H1 (cell line): ENCODE data around the gene FCAR. TPM values are rescaled to one million over a fixed set of nuclear protein-coding genes. Genes with fewer than 3 reads are reported as not detected.

Experiments used
- CTCF ChIA-PET: fragments of 300-600 bp; sonication (Branson Sonifier 250); formaldehyde crosslinking; loops from one replicate; lab custom pipeline; 2021; ENCODE audit not compliant: partially characterized antibody; lab: Charles Lee
- POLR2A ChIA-PET: fragments of 300-600 bp; sonication (Branson Sonifier 250); formaldehyde crosslinking; loops from one replicate; lab custom pipeline; 2021; ENCODE audit warnings: inconsistent platforms; ENCODE audit not compliant: partially characterized antibody; lab: Charles Lee
- DNase-seq, 2 experiments: peaks; one replicate each; pipeline versions ENCODE4 v3.0.0 to v3.0.0-alpha.2; 2010 to 2022; ENCODE audit warnings: low spot score in 2 of 2, low read depth in 1 of 2, mixed read lengths in 1 of 2
- FAIRE-seq: peaks from 2 replicates; lab custom pipeline; 2011; peaks lifted over from hg19 to GRCh38; lab: Jason Lieb, UNC
- H2AFZ ChIP-seq: 2 replicates; pipeline ENCODE4 v1.8.1; 2012; ENCODE audit warnings: low read length, inconsistent platforms
- H2AK5ac ChIP-seq: 2 replicates; pipeline ENCODE4 v1.6.1; 2013; ENCODE audit warnings: low read depth, low read length
- H2BK120ac ChIP-seq: replicated peaks from 2 replicates; pipeline ENCODE3; 2013; ENCODE audit warnings: low read depth, low read length, inconsistent platforms
- H2BK12ac ChIP-seq: 2 replicates; pipeline ENCODE4 v1.6.1; 2013; ENCODE audit warnings: low read depth, low read length
- H2BK15ac ChIP-seq: 2 replicates; pipeline ENCODE4 v1.6.1; 2013; ENCODE audit warnings: low read length
- H2BK20ac ChIP-seq: 2 replicates; pipeline ENCODE4 v1.6.1; 2013; ENCODE audit warnings: low read length
- H2BK5ac ChIP-seq: 2 replicates; pipeline ENCODE4 v1.6.1; 2013; ENCODE audit warnings: low read depth, low read length
- H3K14ac ChIP-seq: 2 replicates; pipeline ENCODE4 v1.6.1; 2013; ENCODE audit warnings: inconsistent platforms; ENCODE audit not compliant: insufficient read length
- H3K18ac ChIP-seq: 2 replicates; pipeline ENCODE4 v1.6.1; 2013; ENCODE audit warnings: low read length; ENCODE audit errors: extremely low read depth
- H3K23ac ChIP-seq: 2 replicates; pipeline ENCODE4 v1.6.1; 2013; ENCODE audit warnings: inconsistent platforms; ENCODE audit not compliant: insufficient read length
- H3K23me2 ChIP-seq: 2 replicates; pipeline ENCODE4 v1.6.1; 2013; ENCODE audit warnings: low read depth, low read length
- H3K27ac ChIP-seq: 2 replicates; pipeline ENCODE4 v1.6.1; 2011; ENCODE audit warnings: low read depth, low read length, inconsistent platforms
- H3K27me3 ChIP-seq, 4 experiments: replicated peaks in 1 of 4; 1 replicate in 1 of 4; 2 replicates in 3 of 4; pipeline versions ENCODE4 v1.6.1 to v1.8.1; 2011 to 2013; ENCODE audit warnings: low read length in 3 of 4, mild to moderate bottlenecking in 3 of 4, inconsistent platforms in 2 of 4, mixed read lengths in 2 of 4, moderate library complexity in 1 of 4; ENCODE audit not compliant: control insufficient read depth in 3 of 4, insufficient read depth in 3 of 4; ENCODE audit errors: extremely low read depth in 1 of 4
- H3K36me3 ChIP-seq, 4 experiments: 2 replicates each; pipeline versions ENCODE4 v1.6.1 to v1.8.1; 2011 to 2013; ENCODE audit warnings: mild to moderate bottlenecking in 4 of 4, low read length in 3 of 4, moderate library complexity in 2 of 4, control low read depth in 1 of 4, inconsistent platforms in 1 of 4; ENCODE audit not compliant: insufficient read depth in 4 of 4, control insufficient read depth in 2 of 4
- H3K4ac ChIP-seq: replicated peaks from 2 replicates; pipeline ENCODE3; 2013; ENCODE audit warnings: low read length, low read depth, mixed read lengths, inconsistent platforms; ENCODE audit not compliant: insufficient read length
- H3K4me1 ChIP-seq, 4 experiments: replicated peaks in 1 of 4; 1 replicate in 1 of 4; 2 replicates in 3 of 4; pipeline versions ENCODE4 v1.6.1 to v1.8.1; 2011 to 2013; ENCODE audit warnings: low read length in 3 of 4, inconsistent platforms in 2 of 4, mixed read lengths in 1 of 4; ENCODE audit not compliant: insufficient read depth in 4 of 4, control insufficient read depth in 3 of 4
- H3K4me2 ChIP-seq, 2 experiments: 2 replicates each; pipeline versions ENCODE4 v1.6.1 to v1.8.1; 2011 to 2013; ENCODE audit warnings: low read depth in 2 of 2, low read length in 2 of 2, control low read depth in 1 of 2, inconsistent platforms in 1 of 2, mild to moderate bottlenecking in 1 of 2; ENCODE audit not compliant: insufficient read depth in 1 of 2
- H3K4me3 ChIP-seq, 4 experiments: fragments of 200-600, 300-600 bp in 1 of 4; sonication (generic), shearing (Covaris generic), sonication (Bioruptor Twin) in 1 of 4; 2 replicates each; pipeline versions ENCODE4 v1.5.1 to v1.8.1; 2011 to 2016; ENCODE audit warnings: low read length in 4 of 4, low read depth in 3 of 4, control low read depth in 2 of 4, inconsistent platforms in 2 of 4, mild to moderate bottlenecking in 2 of 4, mixed read lengths in 1 of 4, moderate library complexity in 1 of 4; ENCODE audit not compliant: insufficient read depth in 2 of 4; ENCODE audit errors: extremely low read depth in 1 of 4
- H3K56ac ChIP-seq: replicated peaks from 2 replicates; pipeline ENCODE3; 2013; ENCODE audit warnings: low read depth, mild to moderate bottlenecking, mixed read lengths, low read length, inconsistent platforms; ENCODE audit not compliant: insufficient read length
- H3K79me1 ChIP-seq: 2 replicates; pipeline ENCODE4 v1.6.1; 2013; ENCODE audit warnings: low read depth, low read length, control low read depth
- H3K79me2 ChIP-seq, 2 experiments: 2 replicates each; pipeline versions ENCODE4 v1.6.1 to v1.8.1; 2012 to 2013; ENCODE audit warnings: low read length in 2 of 2, mild to moderate bottlenecking in 2 of 2, inconsistent platforms in 1 of 2; ENCODE audit not compliant: insufficient read depth in 2 of 2, control insufficient read depth in 1 of 2
- H3K9ac ChIP-seq, 4 experiments: replicated peaks in 1 of 4; 1 replicate in 1 of 4; 2 replicates in 3 of 4; pipeline versions ENCODE4 v1.6.1 to v1.8.1; 2011 to 2013; ENCODE audit warnings: low read depth in 3 of 4, low read length in 3 of 4, control low read depth in 2 of 4, mild to moderate bottlenecking in 2 of 4, moderate library complexity in 2 of 4, inconsistent platforms in 1 of 4; ENCODE audit errors: extremely low read depth in 1 of 4
- H3K9me3 ChIP-seq, 2 experiments: 2 replicates each; pipeline versions ENCODE4 v1.6.1 to v1.8.1; 2012 to 2013; ENCODE audit warnings: mild to moderate bottlenecking in 2 of 2, moderate library complexity in 2 of 2, control low read depth in 1 of 2, inconsistent platforms in 1 of 2, low read depth in 1 of 2, low read length in 1 of 2, mixed read lengths in 1 of 2; ENCODE audit not compliant: insufficient read depth in 2 of 2
- H4K20me1 ChIP-seq, 2 experiments: replicated peaks in 1 of 2; 2 replicates each; pipeline versions ENCODE3 to v1.8.1; 2011 to 2013; ENCODE audit warnings: inconsistent platforms in 2 of 2, low read length in 2 of 2, mild to moderate bottlenecking in 1 of 2; ENCODE audit not compliant: insufficient read depth in 2 of 2, control insufficient read depth in 1 of 2
- H4K5ac ChIP-seq: 2 replicates; pipeline ENCODE4 v1.6.1; 2013; ENCODE audit warnings: low read length, low read depth, mixed read lengths, inconsistent platforms; ENCODE audit not compliant: insufficient read length
- H4K8ac ChIP-seq: 2 replicates; pipeline ENCODE4 v1.8.0; 2013; ENCODE audit warnings: mild to moderate bottlenecking, moderate library complexity, low read length, inconsistent platforms; ENCODE audit not compliant: insufficient read depth; ENCODE audit errors: extremely low read depth
- H4K91ac ChIP-seq: replicated peaks from 2 replicates; pipeline ENCODE3; 2013; ENCODE audit warnings: low read length, mixed read lengths, inconsistent platforms; ENCODE audit not compliant: insufficient read length
- ATF3 ChIP-seq: IDR thresholded peaks from 2 replicates; pipeline ENCODE4 v1.6.1; 2011; ENCODE audit warnings: low read depth, mild to moderate bottlenecking, low read length; ENCODE audit not compliant: insufficient read depth
- CBX5 ChIP-seq: fragments of 300-800, 300-1000 bp; sonication (generic); IDR thresholded peaks from 2 replicates; pipeline ENCODE4 v1.7.1; 2016; ENCODE audit warnings: antibody characterized with exemption, low read length, low read depth
- GTF2F1 ChIP-seq: IDR thresholded peaks from 2 replicates; pipeline ENCODE4 v1.6.1; 2012; ENCODE audit warnings: low read depth, low read length, improper control_type of control experiment, borderline replicate concordance
- KDM4A ChIP-seq: IDR thresholded peaks from one replicate; pipeline ENCODE4 v1.7.1; 2012; ENCODE audit warnings: low read depth, mild to moderate bottlenecking, moderate library complexity, low read length, inconsistent platforms; ENCODE audit not compliant: severe bottlenecking
- MAFK ChIP-seq: IDR thresholded peaks from 2 replicates; pipeline ENCODE4 v1.6.1; 2012; ENCODE audit warnings: low read depth, mild to moderate bottlenecking, improper control_type of control experiment, low read length
- NRF1 ChIP-seq: IDR thresholded peaks from 2 replicates; pipeline ENCODE4 v1.6.1; 2011; ENCODE audit warnings: mild to moderate bottlenecking, low read depth, low read length, improper control_type of control experiment
- PHF8 ChIP-seq: fragments of 200-600 bp; sonication (generic); conservative IDR thresholded peaks from 2 replicates; pipeline ENCODE4 v1.7.1; 2012; ENCODE audit warnings: low read depth, mild to moderate bottlenecking, inconsistent platforms, low read length, moderate library complexity
- POLR2AphosphoS5 ChIP-seq: IDR thresholded peaks from 2 replicates; pipeline ENCODE4 v1.6.1; 2011; ENCODE audit warnings: low read depth, low read length
- YY1 ChIP-seq: IDR thresholded peaks from 2 replicates; pipeline ENCODE4 v1.6.1; 2011; ENCODE audit warnings: low read depth, mild to moderate bottlenecking, low read length
- WGBS, 2 experiments: shearing (Covaris generic) in 1 of 2; methylation state at CpG; one replicate each; pipeline versions ENCODE4 v1.1.6 to v1.1.7; 2013 to 2015; ENCODE audit warnings: low lambda C conversion rate in 2 of 2, mixed read lengths in 2 of 2, inconsistent platforms in 1 of 2, low coverage in 1 of 2, missing lambda C conversion rate in 1 of 2; ENCODE audit not compliant: insufficient replicate concordance in 2 of 2, insufficient coverage in 1 of 2, insufficient read length in 1 of 2; ENCODE audit errors: extremely low coverage in 1 of 2, missing lambda C conversion rate in 1 of 2; 5-methylcytosine and 5-hydroxymethylcytosine counted together
- polyA plus RNA-seq, 7 experiments: library from polyadenylated mRNA; depleted of rRNA in 3 of 7; stranded (reverse) in 5 of 7; unstranded in 2 of 7; fragments of >200 nt in 5 of 7; fragments of 200-250 nt in 2 of 7; gene quantifications; 1 replicate in 5 of 7; 2 replicates in 1 of 7; 4 replicates in 1 of 7; pipeline versions ENCODE4 v1.2.1 to v1.2.3, GENCODE V29; 2011 to 2013; ENCODE audit warnings: missing spikeins in 2 of 7, mixed read lengths in 2 of 7
- total RNA-seq: library from RNA; stranded (reverse); fragmentation: NEBNext Ultra II Directional; extraction: Animal tissue kit (Norgen Biotek cat#: 25700); gene quantifications from 2 replicates; pipeline ENCODE4 v1.2.1, GENCODE V29; 2021

Gene FCAR
- total and polyA plus RNA-seq, 2 of the 8 experiments (the other 6 are each of a cell fraction or from before 2014, with no cell fraction given): not detected

GRCh38 chr19:54905803-54906511, 31.9 kb downstream of the FCAR start, which contains the start of gene NCR1:
Gene NCR1, plus strand, starts transcription at chr19:54906148. Its CDS starts 40 bp downstream, at chr19:54906188.
- Histone ChIP-seq H2BK5ac (peak within 1 kb of the TSS; percentile 67), H4K5ac (peak within 1 kb of the TSS; percentile 70), H3K27me3 (no peaks in the 10 kb centered on the region), H2BK15ac (peak within 1 kb of the TSS; percentile 53; the same call in 1 of the 2 replicates), H3K14ac (no peak within 1 kb of the TSS), H3K56ac (no peak within 1 kb of the TSS), H3K9ac (no peak within 1 kb of the TSS; a peak in 1 of 7 replicates), H4K8ac (peak within 1 kb of the TSS; percentile 75), H3K4ac (no peak within 1 kb of the TSS), H3K4me2 (peak within 1 kb of the TSS; percentile 1 to 8; a peak in 2 of 4 replicates), H4K91ac (peak within 1 kb of the TSS; percentile 46), H3K36me3 (no peaks in the 10 kb centered on the region), H3K4me1 (peaks cover 2 to 10% (median 5%) of the 10 kb centered on the region in 4 experiments; a peak in 4 of 7 replicates), H3K18ac (no peak within 1 kb of the TSS), H3K23ac (no peak within 1 kb of the TSS), H2AK5ac (no peak within 1 kb of the TSS), H3K79me1 (no peaks in the 10 kb centered on the region), H2BK20ac (no peak within 1 kb of the TSS), H3K79me2 (no peaks in the 10 kb centered on the region), H2AFZ (peak within 1 kb of the TSS; percentile 85), H4K20me1 (no peaks in the 10 kb centered on the region), H2BK120ac (peak within 1 kb of the TSS; percentile 38), H3K23me2 (no peaks in the 10 kb centered on the region), H3K4me3 (no peak within 1 kb of the TSS), H3K27ac (no peak within 1 kb of the TSS), H3K9me3 (no peaks in the 10 kb centered on the region; a peak in 1 of 4 replicates), H2BK12ac (peak within 1 kb of the TSS; percentile 95; the same call in 1 of the 2 replicates)
- WGBS, 2 experiments: 74% methylated on average over 17 of the region's 22 CpGs; no CpG with 5 or more reads in 1 of the 2 experiments
- DNase-seq (no peak), FAIRE-seq (no peak)
- ChIA-PET CTCF (interaction anchor here (0.9 kb wide), 2 partner anchors 25 to 69 kb away, joined by 3 to 5 read pairs; no protein-coding TSS in a partner anchor), POLR2A (interaction anchor here (0.6 to 1.2 kb wide), 3 partner anchors 12 to 106 kb away, joined by 3 to 8 read pairs (median 4); no protein-coding TSS in a partner anchor)
- no peak for TF ChIP-seq NRF1
- no peak for TF ChIP-seq YY1
- TF ChIP-seq KDM4A: no peak
- no peak for TF ChIP-seq GTF2F1
- TF ChIP-seq MAFK: no peak
- no peak for TF ChIP-seq POLR2AphosphoS5
- TF ChIP-seq PHF8: no peak
- no peak for TF ChIP-seq ATF3
- TF ChIP-seq CBX5: no peak
